HL-60 (cell line): Measurements from ENCODE around the gene THSD1.
A peak's percentile ranks its signal among the peaks of the same experiment; 100 is the strongest.

Source experiments
- DNase-seq, 2 experiments: peaks; one replicate each; pipeline ENCODE4 v3.0.0-alpha.2; 2010 to 2020; ENCODE audit warnings: low read depth in 1 of 2, low spot score in 1 of 2
- H3K27ac ChIP-seq: fragments of 250-450 bp; sonication (Bioruptor Pico); replicated peaks from 2 replicates; pipeline ENCODE4 v1.5.1; 2020; ENCODE audit warnings: mild to moderate bottlenecking, moderate library complexity
- H3K27me3 ChIP-seq: fragments of 250-450 bp; sonication (Bioruptor Pico); 2 replicates; pipeline ENCODE4 v1.5.1; 2021; ENCODE audit warnings: mild to moderate bottlenecking, moderate library complexity; ENCODE audit not compliant: insufficient read depth, poor library complexity, severe bottlenecking
- H3K4me3 ChIP-seq: replicated peaks from 2 replicates; pipeline ENCODE4 v1.5.1; 2011; ENCODE audit warnings: mild to moderate bottlenecking, control low read depth, low read length; ENCODE audit not compliant: insufficient read depth
- GABPA ChIP-seq: IDR thresholded peaks from 2 replicates; pipeline ENCODE4 v1.6.1; 2012; ENCODE audit warnings: low read depth
- POLR2AphosphoS5 ChIP-seq: IDR thresholded peaks from 2 replicates; pipeline ENCODE4 v1.6.1; 2012; ENCODE audit warnings: low read depth
- SPI1 ChIP-seq: IDR thresholded peaks from 2 replicates; pipeline ENCODE4 v1.6.1; 2012; ENCODE audit warnings: low read depth, mild to moderate bottlenecking, borderline replicate concordance
- long read RNA-seq: library from polyadenylated mRNA; unstranded; transcript quantifications from one replicate; pipeline ENCODE4 v2.0.0, GENCODE V29; 2020
- TF ChIP-seq, protein P1 (sequence below): IDR thresholded peaks from one replicate; pipeline ENCODE4 v1.5.1; 2011; ENCODE audit warnings: low read length, control low read depth, inconsistent platforms; ENCODE audit not compliant: insufficient read depth
- TF ChIP-seq, protein P2 (sequence below): IDR thresholded peaks from 2 replicates; pipeline ENCODE4 v1.6.1; 2012; ENCODE audit warnings: low read depth; ENCODE audit not compliant: insufficient replicate concordance

THSD1 gene, protein sequence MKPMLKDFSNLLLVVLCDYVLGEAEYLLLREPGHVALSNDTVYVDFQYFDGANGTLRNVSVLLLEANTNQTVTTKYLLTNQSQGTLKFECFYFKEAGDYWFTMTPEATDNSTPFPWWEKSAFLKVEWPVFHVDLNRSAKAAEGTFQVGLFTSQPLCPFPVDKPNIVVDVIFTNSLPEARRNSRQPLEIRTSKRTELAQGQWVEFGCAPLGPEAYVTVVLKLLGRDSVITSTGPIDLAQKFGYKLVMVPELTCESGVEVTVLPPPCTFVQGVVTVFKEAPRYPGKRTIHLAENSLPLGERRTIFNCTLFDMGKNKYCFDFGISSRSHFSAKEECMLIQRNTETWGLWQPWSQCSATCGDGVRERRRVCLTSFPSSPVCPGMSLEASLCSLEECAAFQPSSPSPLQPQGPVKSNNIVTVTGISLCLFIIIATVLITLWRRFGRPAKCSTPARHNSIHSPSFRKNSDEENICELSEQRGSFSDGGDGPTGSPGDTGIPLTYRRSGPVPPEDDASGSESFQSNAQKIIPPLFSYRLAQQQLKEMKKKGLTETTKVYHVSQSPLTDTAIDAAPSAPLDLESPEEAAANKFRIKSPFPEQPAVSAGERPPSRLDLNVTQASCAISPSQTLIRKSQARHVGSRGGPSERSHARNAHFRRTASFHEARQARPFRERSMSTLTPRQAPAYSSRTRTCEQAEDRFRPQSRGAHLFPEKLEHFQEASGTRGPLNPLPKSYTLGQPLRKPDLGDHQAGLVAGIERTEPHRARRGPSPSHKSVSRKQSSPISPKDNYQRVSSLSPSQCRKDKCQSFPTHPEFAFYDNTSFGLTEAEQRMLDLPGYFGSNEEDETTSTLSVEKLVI
- long read RNA-seq, partial matches to known transcripts, result 0 of 1 reads
- long read RNA-seq, other reads (novel, unspliced or antisense), result 1 of 1 reads

DNA sequence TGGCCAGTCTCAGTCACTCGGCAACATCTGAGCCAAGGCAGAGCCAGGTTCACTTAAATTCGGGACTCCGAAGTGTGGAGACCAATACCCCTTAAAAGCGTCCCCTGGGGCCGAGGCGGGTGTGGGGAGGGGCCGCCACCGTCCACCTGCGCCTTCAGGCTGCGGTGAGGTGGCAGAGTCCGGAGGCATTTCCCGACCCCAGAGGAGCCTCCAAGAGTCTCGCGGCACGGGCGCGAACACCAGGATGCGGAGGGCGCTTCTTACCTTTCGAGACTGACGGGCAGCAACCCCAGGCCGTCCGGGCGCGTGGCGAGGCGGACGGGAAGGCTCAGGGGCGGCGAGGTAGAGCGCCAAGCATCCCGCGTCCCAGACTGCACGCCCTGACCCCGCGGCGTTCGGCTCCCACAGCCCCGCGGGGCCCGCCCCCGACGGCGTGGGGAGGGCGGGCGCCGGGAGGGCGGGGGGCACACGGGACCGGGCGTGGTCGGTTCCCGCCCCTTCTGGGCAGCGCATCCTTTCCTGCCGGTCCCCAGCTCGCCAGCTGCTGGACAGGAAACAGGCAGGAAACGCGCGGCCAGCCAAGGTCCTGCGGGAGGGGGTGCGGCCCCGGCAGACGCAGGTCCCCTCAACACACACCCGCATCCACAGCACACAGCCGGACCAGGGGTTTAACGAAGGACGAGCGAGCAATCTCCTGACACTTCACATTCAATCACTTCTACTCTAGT, at the start of gene THSD1:
Gene THSD1, minus strand, starts transcription at position 406 of the 728 bp plus-strand sequence. CDS start 3,572 bp downstream, outside the sequence.
- TF ChIP-seq, protein P1, sequence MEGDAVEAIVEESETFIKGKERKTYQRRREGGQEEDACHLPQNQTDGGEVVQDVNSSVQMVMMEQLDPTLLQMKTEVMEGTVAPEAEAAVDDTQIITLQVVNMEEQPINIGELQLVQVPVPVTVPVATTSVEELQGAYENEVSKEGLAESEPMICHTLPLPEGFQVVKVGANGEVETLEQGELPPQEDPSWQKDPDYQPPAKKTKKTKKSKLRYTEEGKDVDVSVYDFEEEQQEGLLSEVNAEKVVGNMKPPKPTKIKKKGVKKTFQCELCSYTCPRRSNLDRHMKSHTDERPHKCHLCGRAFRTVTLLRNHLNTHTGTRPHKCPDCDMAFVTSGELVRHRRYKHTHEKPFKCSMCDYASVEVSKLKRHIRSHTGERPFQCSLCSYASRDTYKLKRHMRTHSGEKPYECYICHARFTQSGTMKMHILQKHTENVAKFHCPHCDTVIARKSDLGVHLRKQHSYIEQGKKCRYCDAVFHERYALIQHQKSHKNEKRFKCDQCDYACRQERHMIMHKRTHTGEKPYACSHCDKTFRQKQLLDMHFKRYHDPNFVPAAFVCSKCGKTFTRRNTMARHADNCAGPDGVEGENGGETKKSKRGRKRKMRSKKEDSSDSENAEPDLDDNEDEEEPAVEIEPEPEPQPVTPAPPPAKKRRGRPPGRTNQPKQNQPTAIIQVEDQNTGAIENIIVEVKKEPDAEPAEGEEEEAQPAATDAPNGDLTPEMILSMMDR, result no peak
- no peak for TF ChIP-seq SPI1
- TF ChIP-seq POLR2AphosphoS5, result no peak
- TF ChIP-seq GABPA, result no peak
- TF ChIP-seq, protein P2, sequence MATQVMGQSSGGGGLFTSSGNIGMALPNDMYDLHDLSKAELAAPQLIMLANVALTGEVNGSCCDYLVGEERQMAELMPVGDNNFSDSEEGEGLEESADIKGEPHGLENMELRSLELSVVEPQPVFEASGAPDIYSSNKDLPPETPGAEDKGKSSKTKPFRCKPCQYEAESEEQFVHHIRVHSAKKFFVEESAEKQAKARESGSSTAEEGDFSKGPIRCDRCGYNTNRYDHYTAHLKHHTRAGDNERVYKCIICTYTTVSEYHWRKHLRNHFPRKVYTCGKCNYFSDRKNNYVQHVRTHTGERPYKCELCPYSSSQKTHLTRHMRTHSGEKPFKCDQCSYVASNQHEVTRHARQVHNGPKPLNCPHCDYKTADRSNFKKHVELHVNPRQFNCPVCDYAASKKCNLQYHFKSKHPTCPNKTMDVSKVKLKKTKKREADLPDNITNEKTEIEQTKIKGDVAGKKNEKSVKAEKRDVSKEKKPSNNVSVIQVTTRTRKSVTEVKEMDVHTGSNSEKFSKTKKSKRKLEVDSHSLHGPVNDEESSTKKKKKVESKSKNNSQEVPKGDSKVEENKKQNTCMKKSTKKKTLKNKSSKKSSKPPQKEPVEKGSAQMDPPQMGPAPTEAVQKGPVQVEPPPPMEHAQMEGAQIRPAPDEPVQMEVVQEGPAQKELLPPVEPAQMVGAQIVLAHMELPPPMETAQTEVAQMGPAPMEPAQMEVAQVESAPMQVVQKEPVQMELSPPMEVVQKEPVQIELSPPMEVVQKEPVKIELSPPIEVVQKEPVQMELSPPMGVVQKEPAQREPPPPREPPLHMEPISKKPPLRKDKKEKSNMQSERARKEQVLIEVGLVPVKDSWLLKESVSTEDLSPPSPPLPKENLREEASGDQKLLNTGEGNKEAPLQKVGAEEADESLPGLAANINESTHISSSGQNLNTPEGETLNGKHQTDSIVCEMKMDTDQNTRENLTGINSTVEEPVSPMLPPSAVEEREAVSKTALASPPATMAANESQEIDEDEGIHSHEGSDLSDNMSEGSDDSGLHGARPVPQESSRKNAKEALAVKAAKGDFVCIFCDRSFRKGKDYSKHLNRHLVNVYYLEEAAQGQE, result no peak
- no peak for DNase-seq
- H3K27ac ChIP-seq, result no peak within 1 kb of the TSS
- peak within 1 kb of the TSS; percentile 14 for H3K4me3 ChIP-seq
- H3K27me3 ChIP-seq, result peaks cover 14% of the 10 kb centered on the region

DNA sequence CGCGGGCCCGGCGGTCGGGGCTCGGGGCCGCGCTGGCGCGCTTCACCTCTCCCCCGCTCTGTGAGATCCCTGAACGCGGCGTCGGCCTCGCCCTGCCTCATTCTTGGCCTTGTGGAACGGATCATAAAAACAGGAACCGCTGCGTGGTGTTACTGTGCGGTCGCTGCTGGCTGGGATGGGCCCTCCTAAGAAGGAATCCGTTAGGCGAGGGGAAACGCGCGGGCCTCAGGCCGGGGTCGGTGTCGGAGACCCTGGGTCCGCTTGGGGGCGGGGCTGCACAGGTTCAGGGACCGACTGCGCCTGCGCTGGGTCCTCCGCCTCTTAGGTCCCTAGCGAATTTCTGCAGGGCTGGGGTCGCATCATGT, 49.7 kb upstream of the THSD1 start:
- Histone ChIP-seq H3K27me3 (no peaks in the 10 kb centered on the region), H3K4me3 (peak overlapping the region; percentile 52), H3K27ac (peak overlapping the region; percentile 85)
- peak in 1 of 2 experiments; percentile 93 for DNase-seq
- TF ChIP-seq, protein P2, result peak; percentile 17
- TF ChIP-seq SPI1, result peak; percentile 95
- TF ChIP-seq, protein P1, result no peak

DNA sequence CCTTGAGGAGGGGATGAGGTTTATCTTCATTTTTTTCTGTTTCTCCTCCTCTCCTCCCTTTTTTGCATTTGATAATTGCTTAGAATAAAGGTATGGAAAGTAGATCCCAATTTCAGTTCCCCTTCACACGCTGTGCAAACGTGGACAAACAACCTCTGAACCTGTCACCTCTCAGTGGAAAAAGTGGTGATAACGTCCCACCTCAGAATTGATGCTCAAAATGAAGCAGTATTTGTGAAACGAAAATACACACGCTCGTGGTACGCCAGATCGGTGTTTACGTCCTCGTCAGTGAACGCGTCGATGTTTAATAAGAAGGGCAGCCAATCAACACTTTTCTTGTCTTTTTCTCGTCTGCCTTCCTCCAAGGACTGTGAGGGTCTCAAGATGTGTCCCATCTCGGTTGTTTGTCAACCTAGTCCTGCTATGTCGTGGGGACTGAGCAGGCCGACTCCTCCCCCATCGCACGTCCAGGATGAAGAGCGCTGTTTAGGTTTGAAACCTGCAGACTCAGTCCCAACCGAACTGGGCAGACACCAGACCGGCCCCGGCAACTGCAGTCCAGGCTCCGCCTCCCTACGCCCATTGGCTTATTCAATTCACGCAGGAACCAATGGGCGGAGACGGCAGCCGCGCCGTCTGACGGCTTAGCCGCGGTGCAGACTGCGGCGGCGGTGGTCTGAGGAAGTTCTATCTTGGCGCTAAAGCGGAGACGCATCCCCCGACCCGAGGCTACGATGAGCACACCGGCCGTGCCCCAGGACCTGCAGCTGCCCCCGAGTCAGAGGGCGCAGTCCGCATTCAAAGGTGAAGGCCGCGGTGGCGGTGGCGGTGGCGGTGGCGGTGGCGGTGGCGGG, 49.1 kb upstream of the THSD1 start, which contains the start of gene CKAP2:
Gene CKAP2, plus strand, starts transcription at position 659 of the 857 bp plus-strand sequence. Its CDS starts 79 bp downstream, at position 738.
- TF ChIP-seq, protein P2, result no peak
- peak; percentile 95 for TF ChIP-seq POLR2AphosphoS5
- H3K27me3 ChIP-seq, result no peaks in the 10 kb centered on the region
- H3K4me3 ChIP-seq, result peak within 1 kb of the TSS; percentile 52
- DNase-seq, result peak; percentile 84 to 99
- peak within 1 kb of the TSS; percentile 85 for H3K27ac ChIP-seq
